ENCODE results near the gene RNF13. TPM values are rescaled to one million over a fixed set of nuclear protein-coding genes. Genes with fewer than 3 reads are reported as not detected.
"Not testable (repeated sequence)": the region's sequence is repeated elsewhere in the genome, so short reads cannot be mapped to it uniquely, and the experiment has no call there.

Gene RNF13
- total RNA-seq, 1 donor from 2014 or later, result 88.3 TPM

DNA sequence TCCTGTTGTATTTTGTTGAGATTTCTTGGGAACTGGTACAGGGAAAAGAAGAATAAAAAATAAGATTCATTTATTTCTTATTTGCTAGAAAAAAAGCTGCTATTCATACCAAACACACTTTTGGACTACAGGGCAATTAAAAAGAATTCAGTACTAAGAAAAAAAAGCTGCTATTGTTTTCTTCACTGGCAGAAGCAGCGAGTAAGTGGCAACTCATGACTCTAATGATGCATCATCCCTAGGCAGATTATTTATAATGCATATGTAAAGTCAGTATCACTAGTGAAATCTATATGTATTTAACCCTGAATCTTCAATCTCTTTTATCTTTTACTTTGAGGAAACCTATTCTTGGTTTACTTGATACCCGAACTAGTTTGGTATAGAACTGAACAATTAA is 142.4 kb downstream of the RNF13 start:
- peak in 1 of 2 donors; percentile 27 for DNase-seq (ENCODE audit: low read depth in 2 of 2)

DNA sequence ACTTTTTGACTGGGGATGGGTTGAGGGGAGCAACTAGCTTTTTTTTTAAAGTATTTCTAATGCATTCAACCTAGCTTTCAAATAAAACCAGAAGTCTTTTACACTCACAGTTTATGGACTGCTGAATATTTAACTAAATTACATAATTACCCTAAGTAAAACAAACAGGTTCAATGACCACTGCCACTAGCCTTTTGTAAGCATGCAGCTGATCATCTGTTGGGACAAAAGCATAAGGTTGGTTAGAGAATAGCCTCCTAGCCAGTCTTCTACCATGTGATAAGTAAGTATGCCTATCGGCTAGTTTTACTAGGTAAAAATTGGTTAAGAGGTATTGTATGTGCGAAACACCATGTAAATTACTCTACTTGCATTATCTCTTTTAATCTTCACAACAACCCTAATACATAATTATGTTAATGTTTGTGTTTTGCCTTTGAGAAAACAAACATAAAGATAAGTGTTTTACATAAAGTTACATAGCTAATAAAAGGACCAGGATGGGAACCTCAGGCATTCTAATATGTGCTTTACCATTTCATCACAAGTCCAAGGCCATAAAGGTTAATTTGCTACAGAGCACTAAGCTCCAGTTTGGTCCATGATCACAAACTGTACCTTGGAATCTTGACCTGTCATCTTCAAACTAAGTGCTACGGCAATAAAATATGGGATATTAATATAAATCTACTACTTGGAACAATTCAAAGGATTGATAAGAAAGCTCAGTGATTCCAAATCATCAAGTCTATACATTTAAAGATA is 144.5 kb downstream of the RNF13 start:
- no peak for DNase-seq (ENCODE audit: low read depth in 2 of 2)

DNA sequence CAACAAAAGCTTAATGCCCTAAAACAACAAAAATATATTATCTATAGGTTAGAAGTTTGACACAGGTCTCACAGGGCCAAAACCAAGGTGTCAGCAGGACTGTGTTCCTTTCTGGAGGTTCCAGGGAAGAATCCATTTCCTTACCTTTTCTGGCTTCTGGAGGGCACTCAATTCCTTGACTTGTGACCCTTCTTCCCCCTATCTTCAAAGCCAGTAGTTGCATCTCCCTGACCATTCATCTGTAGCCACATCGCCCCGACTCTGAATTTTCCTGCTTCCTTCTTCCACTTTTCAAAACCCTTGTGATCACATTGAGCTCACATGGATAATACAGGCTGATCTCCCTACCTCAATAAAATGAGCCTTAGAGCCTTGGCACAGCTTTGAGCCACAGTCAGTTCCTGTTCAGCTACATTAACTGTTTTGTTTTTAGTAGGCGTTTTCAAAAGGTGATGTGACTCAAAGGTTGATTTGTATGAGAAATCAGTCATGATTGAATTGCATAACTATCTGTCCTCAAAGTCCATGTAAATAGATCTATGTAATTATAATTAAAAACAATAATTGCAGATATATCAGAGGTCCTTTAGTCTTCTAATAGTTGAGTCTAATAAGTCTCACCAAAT is 145.3 kb downstream of the RNF13 start:
- peak; percentile 2 to 4 for DNase-seq (ENCODE audit: low read depth in 2 of 2)

DNA sequence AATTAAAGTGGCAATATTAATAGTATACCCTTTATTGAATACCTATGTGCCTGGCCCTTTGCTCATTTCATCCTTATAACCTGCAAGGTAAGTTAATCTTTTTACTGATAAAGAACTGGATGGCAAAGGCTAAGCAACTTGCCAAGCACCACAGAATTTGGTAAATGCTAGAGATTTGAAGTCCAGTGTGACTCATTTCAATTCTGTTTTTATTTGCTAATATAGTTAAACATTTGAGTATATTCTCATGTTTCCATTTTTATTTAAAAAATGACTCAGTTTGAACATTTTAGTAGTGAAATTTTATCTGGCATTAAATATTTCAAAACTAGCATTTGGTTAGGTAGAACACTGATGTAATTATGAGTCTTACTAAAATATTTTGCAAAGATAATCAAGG is 146.4 kb downstream of the RNF13 start:
- no peak for DNase-seq (ENCODE audit: low read depth in 2 of 2)

DNA sequence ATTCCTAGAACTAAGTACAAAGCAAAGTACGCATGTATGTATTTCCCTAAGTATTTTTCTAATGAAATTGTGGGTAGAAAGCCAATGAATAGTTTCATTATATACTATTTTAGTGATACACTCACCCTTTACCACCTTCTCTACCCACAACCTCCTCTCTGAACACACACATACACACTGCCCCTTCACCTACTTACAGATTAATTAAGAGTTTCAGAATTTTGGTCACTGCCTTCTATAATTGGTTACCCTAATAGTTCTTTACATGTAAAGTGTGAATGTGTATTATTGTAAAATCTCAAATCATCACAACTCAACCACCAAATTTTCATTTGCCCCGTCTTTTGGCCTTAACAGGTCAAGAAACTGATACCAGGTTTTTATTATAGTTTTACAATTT is 150.5 kb downstream of the RNF13 start:
- no peak for DNase-seq (ENCODE audit: low read depth in 2 of 2)

DNA sequence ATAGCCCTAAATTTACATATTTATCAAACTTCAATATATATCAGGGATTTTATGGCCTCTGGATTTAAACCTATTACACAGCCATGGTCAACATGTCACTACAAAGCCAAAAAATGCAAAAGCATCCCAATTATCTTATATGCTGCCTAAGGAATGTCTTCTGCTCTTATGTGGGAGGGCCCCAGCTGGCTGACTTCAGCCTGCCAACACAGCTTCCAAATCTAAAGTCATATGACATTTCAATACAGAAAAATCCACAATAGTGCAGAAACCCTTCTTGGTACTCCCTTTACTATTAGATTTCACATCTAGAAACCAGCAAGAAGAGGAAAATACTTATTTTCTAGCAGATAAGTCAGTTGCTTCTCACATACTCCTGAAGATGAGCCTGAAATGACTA is 151.3 kb downstream of the RNF13 start:
- no peak for DNase-seq (ENCODE audit: low read depth in 2 of 2)

DNA sequence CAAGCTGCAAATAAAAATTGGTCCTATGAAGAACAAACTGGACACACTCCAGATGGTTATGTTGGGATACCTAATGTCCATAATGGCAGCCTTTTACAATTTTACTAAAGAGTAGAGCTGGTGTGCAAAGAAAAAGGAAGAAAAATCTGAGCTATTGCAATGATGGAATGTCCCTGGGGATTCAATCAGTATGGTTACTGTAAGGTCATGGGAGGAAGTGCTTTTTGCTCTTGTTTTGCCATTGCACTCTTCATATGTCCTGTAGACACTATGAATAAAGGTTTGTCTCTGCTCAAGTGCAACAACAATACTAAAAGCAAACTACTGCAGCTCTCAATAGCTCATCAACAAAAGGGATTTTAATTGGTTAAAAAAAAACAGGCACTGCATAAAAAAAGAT is 152.3 kb downstream of the RNF13 start:
- no peak for DNase-seq (ENCODE audit: low read depth in 2 of 2)

- peak; percentile 55 to 57 for DNase-seq (ENCODE audit: low read depth in 2 of 2)
Measured at GRCh38 chr3:149967086-149967685, 154.2 kb downstream of the RNF13 start.

DNA sequence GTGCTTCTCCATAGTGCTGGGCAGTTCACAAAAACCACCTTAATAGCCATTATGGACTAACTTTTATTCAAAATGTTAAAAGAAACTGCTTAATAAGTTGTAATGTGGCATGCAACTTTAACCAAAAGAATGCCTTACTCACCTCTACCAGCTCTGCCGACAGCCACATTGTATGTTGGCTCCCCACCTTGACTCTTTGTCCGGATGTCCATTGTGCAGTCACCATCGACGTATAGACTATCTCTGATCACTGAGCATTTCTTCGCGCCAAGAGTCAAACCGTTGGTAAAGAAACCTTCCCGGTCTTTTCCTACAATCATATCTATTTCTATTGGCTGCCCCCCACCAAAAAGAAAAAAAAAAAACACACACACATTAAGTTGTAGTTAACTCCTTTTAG is 155.2 kb downstream of the RNF13 start:
- DNase-seq (ENCODE audit: low read depth in 2 of 2), result no peak

GRCh38 chr3:149969110-149969939 is 156.3 kb downstream of the RNF13 start:
- peak; percentile 12 to 80 for DNase-seq (ENCODE audit: low read depth in 2 of 2)

- peak; percentile 85 to 89 for DNase-seq (ENCODE audit: low read depth in 2 of 2)
Measured at GRCh38 chr3:149969940-149970715, 157.1 kb downstream of the RNF13 start.

DNA sequence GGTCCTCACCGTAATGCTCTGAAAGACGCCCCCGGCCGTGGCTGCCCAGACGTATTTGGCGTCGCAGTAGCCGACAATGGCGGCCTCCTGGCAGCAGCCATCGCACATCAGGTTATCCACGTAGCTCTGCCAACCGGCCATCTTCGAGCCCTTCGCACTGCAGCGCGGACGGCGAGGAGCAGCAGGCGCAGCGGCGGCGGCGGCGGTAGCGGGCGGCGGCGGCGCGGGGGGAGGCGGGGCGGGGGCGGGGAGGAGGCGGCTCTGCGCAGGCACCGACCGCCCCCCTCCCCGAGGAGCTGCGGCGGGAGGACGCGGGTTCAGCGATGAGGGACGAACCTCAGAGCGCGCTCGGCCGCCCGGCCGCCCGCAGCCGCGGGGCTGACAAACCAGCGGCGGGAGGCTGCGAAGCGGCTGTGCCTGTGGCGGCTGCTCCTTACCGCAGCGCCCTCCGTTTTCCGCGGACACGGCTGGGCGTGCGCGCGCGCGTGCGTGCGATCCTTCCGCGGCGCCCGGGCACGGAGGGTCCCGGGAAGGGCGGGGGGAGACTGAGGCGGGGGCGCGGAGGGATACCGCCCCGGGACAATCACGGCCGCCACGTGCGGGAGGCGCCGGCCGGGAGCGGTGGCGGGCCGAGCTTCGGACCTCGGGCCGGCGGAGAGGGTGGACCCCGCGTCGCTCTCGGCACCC is 157.8 kb downstream of the RNF13 start, which contains the start of gene PFN2:
TSS of gene PFN2 (minus strand) at position 180 of the 687 bp plus-strand sequence. CDS start at position 141, 39 bp downstream.
- DNase-seq (ENCODE audit: low read depth in 2 of 2), result peak; percentile 68 to 78

- DNase-seq (ENCODE audit: low read depth in 2 of 2), result peak in 1 of 2 donors; percentile 1
Measured at GRCh38 chr3:149971403-149972075, 158.5 kb downstream of the RNF13 start.

DNA sequence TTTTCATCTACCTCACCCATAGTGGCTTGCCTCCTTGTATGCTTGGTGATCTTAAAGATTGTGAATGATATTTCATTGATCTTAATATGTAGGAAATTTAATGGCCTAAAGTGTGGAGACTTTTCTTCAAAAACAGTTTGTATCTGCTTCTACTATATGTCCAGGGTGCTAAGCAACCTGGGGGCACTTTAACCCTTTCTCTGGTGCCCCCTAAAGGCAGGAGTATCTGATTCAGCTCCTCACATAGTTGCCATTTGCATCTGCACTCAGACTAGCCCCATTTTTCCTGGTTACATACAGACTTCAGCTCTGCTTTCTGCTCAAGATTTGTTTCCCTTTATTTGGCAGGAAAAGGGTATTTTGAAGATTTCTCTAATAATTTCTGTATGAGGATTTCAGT is 162.9 kb downstream of the RNF13 start:
- DNase-seq (ENCODE audit: low read depth in 2 of 2), result no peak

- DNase-seq (ENCODE audit: low read depth in 2 of 2), result no peak
Measured at GRCh38 chr3:149977386-149977785, 164.4 kb downstream of the RNF13 start.

- not testable (repeated sequence) for DNase-seq (ENCODE audit: low read depth in 2 of 2)
Measured at GRCh38 chr3:149981979-149982378, 169.0 kb downstream of the RNF13 start.

GRCh38 chr3:149983053-149983452 is 170.0 kb downstream of the RNF13 start:
- not testable (repeated sequence) for DNase-seq (ENCODE audit: low read depth in 2 of 2)

- DNase-seq (ENCODE audit: low read depth in 2 of 2), result no peak
Measured at GRCh38 chr3:149983628-149984027, 170.6 kb downstream of the RNF13 start.

DNA sequence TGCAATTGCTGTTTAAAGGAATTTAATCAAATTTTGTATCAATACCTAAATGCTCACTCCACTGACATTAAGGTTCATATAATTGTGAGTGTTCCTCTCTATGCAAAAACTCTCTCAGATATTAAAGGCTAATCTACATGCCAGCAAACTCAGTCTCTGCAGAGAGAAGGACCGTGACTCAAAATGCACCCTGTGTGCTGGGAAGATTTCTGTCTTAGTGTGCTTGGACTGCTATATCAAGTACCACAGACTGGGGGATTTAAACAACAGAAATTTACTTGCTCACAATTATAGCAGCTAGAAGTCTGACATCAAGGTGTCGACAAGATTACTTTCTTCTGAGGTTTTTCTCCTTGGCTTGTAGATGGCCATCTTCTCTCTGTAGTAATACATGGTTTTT is 176.3 kb downstream of the RNF13 start:
- no peak for DNase-seq (ENCODE audit: low read depth in 2 of 2)

All from lung microvascular endothelial cell (primary cell).